CD4-positive, alpha-beta T cell treated with Interleukin-17A for 4 hours (primary cell): Measurements from ENCODE around the gene PAK1IP1.
"Not testable (repeated sequence)": the region's sequence is repeated elsewhere in the genome, so short reads cannot be mapped to it uniquely, and the experiment has no call there.

Experiments used
- DNase-seq: peaks from one replicate; pipeline ENCODE4 v3.0.0-alpha.2; 2020; ENCODE audit warnings: mixed read lengths

Gene PAK1IP1

DNA sequence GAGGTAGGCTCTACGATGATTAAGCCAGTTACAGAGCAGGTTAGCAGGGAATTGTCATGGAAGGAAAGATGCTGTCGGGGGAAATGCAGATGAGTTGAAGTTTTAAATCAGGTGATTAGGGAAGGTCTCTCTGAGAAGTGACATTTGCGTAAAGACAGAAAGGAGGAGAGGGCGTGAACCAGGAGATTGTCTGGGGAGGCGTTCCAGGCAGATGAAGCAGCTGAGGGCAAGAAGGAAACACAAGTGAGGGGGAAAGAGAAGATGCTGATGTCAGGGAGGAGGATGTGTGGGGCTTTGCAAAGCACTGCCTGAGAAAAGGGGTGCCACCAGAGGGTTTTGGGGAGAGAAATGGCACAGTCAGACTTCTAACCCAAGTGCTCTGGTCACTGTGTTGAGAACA lies 50.3 kb downstream of the PAK1IP1 start:
- no peak for DNase-seq

DNA sequence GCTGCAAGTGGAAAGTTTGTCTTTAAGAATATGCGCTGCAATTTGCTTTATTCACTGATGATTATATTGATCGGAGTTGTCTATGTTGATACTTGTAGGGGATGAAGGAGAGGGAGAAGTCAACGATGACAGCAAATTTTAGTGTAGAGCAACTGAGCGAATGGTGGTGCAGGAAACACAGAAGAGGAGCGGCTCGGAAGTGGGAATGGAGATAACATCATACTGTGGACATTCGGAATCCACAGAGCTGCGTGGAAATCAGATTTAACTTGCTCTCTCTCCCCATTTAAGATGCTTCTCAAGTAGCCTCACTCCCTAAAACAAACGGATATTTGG lies 52.1 kb downstream of the PAK1IP1 start:
- no peak for DNase-seq

DNA sequence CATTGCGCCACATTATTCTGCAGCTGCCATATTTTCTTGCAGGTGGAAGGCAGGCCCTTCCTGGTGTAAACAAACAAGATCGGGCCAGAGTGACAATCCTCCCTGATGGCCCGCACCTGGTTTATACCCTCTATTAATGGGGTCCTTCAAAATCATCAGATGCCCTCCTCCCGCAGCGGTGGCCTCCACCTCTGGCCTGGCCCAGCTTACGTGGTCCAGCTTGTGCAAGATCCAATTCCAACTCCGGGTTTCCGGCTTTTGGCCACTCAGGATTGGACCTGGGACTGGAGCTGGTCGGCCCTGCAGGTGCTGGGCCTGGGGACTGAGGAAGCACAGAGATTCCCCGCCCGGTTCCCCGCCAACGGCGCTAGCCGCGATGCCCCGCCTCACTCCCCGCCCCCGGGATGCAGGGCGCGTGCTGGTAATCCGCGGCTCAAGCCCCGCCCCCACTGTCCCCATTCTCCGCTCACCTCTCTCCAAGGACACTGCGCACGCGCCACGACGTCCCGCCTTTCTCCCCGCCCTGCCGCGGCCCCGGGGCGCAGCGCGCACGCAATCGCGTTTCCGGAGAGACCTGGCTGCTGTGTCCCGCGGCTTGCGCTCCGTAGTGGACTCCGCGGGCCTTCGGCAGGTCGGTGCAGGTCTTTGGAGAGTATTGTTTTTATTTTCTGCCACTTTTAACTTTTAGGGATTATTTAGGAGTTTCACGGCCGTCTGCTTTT lies 52.6 kb downstream of the PAK1IP1 start, which contains the start of gene TMEM14B:
TMEM14B (plus strand) TSS at position 555 of the 722 bp plus-strand sequence. CDS start 1,441 bp downstream, outside the sequence.
- DNase-seq = peak; percentile 100

DNA sequence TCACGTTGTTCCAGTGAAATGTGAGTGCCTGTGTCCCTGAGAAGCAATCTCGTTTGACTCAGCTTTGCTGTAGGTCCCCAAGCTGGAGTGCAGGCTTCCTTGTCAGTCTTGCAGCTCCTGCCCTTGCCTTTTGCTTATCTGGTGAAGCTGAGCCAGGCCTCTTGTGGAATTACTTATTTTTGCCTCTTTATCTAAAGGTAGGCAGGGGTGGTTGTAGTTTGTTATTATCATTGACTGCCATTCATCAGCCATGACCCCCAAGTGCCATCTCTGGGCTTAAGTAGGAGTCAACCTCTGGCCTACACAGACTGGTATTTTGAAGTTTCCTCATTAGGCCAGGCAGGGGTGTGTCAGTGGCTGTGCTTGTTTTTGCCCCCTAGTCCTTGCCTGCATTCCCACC lies 55.0 kb downstream of the PAK1IP1 start:
- DNase-seq = no peak

GRCh38 chr6:10750568-10750967 lies 55.8 kb downstream of the PAK1IP1 start:
- not testable (repeated sequence) for DNase-seq

DNA sequence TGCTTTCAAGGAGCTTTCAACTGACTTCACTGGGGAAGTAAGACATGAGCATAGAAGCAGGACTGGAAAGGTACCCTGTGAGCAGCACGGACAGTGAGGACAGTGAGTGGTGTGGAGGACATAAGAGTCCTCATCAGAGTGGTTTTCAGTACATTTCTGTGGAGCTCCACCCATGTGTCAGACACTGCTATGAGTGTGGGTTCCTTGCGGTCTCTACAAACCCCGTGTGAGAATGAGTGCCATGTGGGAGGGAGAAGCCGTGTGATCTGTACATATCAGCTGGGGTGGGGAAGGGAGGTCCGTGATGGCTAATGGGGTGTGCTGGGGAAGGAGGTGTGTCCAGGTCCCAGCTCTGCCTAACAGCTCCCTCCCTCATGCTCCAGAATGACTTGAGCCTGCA lies 57.0 kb downstream of the PAK1IP1 start:
- not testable (repeated sequence) for DNase-seq

DNA sequence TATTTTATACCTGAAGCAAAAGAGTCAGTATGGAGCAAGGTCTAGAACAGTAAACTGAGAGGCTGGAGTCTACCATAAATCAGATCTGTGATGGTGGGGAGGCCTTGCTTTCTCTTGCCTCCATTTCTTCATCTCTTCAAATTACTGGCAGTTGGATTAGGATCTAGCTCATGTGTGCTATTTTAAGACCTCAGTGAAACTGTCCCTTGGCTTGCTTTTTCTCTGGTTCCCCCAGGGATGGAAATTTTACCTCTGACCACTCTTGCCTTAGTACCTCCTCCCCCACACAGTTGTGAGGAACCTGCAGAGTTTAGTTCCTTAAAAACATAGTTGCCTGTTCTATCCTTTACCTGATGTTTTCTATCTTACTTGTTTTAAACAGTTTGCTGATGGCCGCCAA lies 61.3 kb downstream of the PAK1IP1 start:
- no peak for DNase-seq
